Glomerular visceral epithelial cell (primary cell): ENCODE data around the gene ADAMTSL5.

Experiments used
- DNase-seq: peaks from one replicate; pipeline ENCODE4 v3.0.0-alpha.2; 2016; ENCODE audit errors: extremely low spot score

ADAMTSL5 gene

GRCh38 chr19:1466018-1466460 lies 46.8 kb downstream of the ADAMTSL5 start:
- no peak for DNase-seq

GRCh38 chr19:1465191-1466016 lies 47.4 kb downstream of the ADAMTSL5 start:
- no peak for DNase-seq

- DNase-seq = no peak
Measured at GRCh38 chr19:1461862-1462261, 51.0 kb downstream of the ADAMTSL5 start.

- DNase-seq = no peak
Measured at GRCh38 chr19:1460033-1460995, 52.5 kb downstream of the ADAMTSL5 start.

GRCh38 chr19:1459479-1459878 lies 53.3 kb downstream of the ADAMTSL5 start:
- DNase-seq = no peak

- no peak for DNase-seq
Measured at GRCh38 chr19:1457892-1458291, 54.9 kb downstream of the ADAMTSL5 start.

GRCh38 chr19:1457031-1457739 lies 55.6 kb downstream of the ADAMTSL5 start:
- DNase-seq = no peak

GRCh38 chr19:1456121-1456900 lies 56.5 kb downstream of the ADAMTSL5 start:
- DNase-seq = no peak

- peak; percentile 57 for DNase-seq
Measured at GRCh38 chr19:1455336-1456120, 57.3 kb downstream of the ADAMTSL5 start.
